Measurements from ENCODE around the gene PADI1. TPM values are rescaled to one million over a fixed set of nuclear protein-coding genes. Genes with fewer than 3 reads are reported as not detected.

The PADI1 gene
- total RNA-seq, 1 experiment from 2014 or later, result 0.37 TPM

GRCh38 chr1:17259233-17259873 lies 54.4 kb downstream of the PADI1 start:
- Histone ChIP-seq H3K4me2 (ENCODE audit: low read length) (peak overlapping the region; percentile 87), H3K79me2 (ENCODE audit: insufficient read depth, low read length) (no peaks in the 10 kb centered on the region), H3K9ac (ENCODE audit: low read length) (peak overlapping the region; percentile 38), H3K36me3 (ENCODE audit: control insufficient read depth in 1 of 2, insufficient read depth in 2 of 2, low read length in 2 of 2) (no peaks in the 10 kb centered on the region), H3K4me1 (ENCODE audit: control insufficient read depth in 1 of 2, insufficient read depth in 2 of 2, low read length in 2 of 2) (peaks cover 20 to 23% of the 10 kb centered on the region in 2 experiments), H3K27ac (ENCODE audit: low read depth, low read length) (no peak overlapping the region; the same call in 1 of the 2 replicates), H2AFZ (ENCODE audit: low read depth, low read length, poor library complexity, severe bottlenecking) (peak overlapping the region; percentile 98), H3K27me3 (ENCODE audit: insufficient read depth, low read length) (peaks cover 6% of the 10 kb centered on the region), H3K9me2 (ENCODE audit: insufficient read depth) (no peaks in the 10 kb centered on the region), H3K4me3 (replicated peaks in 1 of 2; ENCODE audit: low read depth in 1 of 2, low read length in 2 of 2) (peak overlapping the region; percentile 16 to 48), H4K20me1 (ENCODE audit: insufficient read depth) (no peaks in the 10 kb centered on the region), H3K9me3 (ENCODE audit: control insufficient read depth in 1 of 2, insufficient read depth in 1 of 2, low read depth in 1 of 2, low read length in 2 of 2) (no peaks in the 10 kb centered on the region)
- intact Hi-C loops (cut with micrococcal nuclease), result no loop called here
- DNase-seq (ENCODE audit: low read depth, low spot score) (no peak), ATAC-seq (peak; percentile 83)
- peak; percentile 9 for TF ChIP-seq YY1 (IDR thresholded peaks at IDR 0.05; ENCODE audit: extremely low read depth, insufficient replicate concordance, low read depth, low read length)
- TF ChIP-seq RAD21 (IDR thresholded peaks at IDR 0.05; ENCODE audit: low read depth), result peak; percentile 34; the same call in 1 of the 2 replicates
- TF ChIP-seq FOSL1 (IDR thresholded peaks at IDR 0.05; ENCODE audit: low read depth), result peak; percentile 46
- TF ChIP-seq MAX (IDR thresholded peaks at IDR 0.05), result peak; percentile 72
- TF ChIP-seq CBX3 (IDR thresholded peaks at IDR 0.05; ENCODE audit: low read depth), result no peak
- TF ChIP-seq SP1 (IDR thresholded peaks at IDR 0.05; ENCODE audit: low read depth), result no peak
- peak; percentile 73 for TF ChIP-seq TCF7L2 (IDR thresholded peaks at IDR 0.05; ENCODE audit: borderline replicate concordance, extremely low read depth, insufficient read depth, insufficient read length)
- ChIA-PET CTCF (interaction anchor here (0.8 to 1.5 kb wide), 5 partner anchors 9 to 77 kb away, joined by 3 to 6 read pairs (median 4); no protein-coding TSS in a partner anchor), POLR2A (interaction anchor here (2.2 kb wide), 1 partner anchor 11 kb away, joined by 8 read pairs; the partner anchor contains the start of gene PADI3), RAD21 (ENCODE audit: low non-redundant PET in 1 of 2, low total read pairs in 2 of 2, uncharacterized antibody in 2 of 2, unreplicated experiment in 2 of 2) (interaction anchor here (0.8 to 0.9 kb wide), 2 partner anchors 9 to 131 kb away, joined by 3 read pairs; no protein-coding TSS in a partner anchor)
- no TSS peak for BruUV-seq (replicated peaks)

DNA sequence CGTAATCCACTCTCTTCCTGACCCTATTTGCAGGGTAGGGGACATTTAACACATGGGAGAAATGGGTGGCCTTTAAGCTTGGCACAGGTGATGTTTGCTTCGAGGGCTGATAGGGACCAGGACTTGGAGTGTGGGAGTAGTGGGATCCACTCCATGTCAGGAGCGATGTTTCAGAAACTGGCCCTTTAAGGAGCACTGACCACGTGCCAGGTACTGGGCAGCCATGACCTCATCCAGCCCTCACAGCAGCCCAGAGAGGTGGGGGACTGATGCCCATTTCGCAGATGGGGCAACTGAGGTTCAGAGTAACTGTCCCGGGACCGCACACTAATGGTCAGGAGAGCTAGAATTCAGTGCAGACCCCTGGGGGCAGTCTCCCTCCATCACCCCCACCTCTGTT lies 55.3 kb downstream of the PADI1 start:
- Histone ChIP-seq H3K9ac (ENCODE audit: low read length) (no peak overlapping the region), H3K4me2 (ENCODE audit: low read length) (peak overlapping the region; percentile 87), H3K9me3 (ENCODE audit: control insufficient read depth in 1 of 2, insufficient read depth in 1 of 2, low read depth in 1 of 2, low read length in 2 of 2) (no peaks in the 10 kb centered on the region), H3K4me1 (ENCODE audit: control insufficient read depth in 1 of 2, insufficient read depth in 2 of 2, low read length in 2 of 2) (peaks cover 20 to 23% of the 10 kb centered on the region in 2 experiments), H3K36me3 (ENCODE audit: control insufficient read depth in 1 of 2, insufficient read depth in 2 of 2, low read length in 2 of 2) (no peaks in the 10 kb centered on the region), H4K20me1 (ENCODE audit: insufficient read depth) (no peaks in the 10 kb centered on the region), H3K27me3 (ENCODE audit: insufficient read depth, low read length) (peaks cover 6% of the 10 kb centered on the region), H3K27ac (ENCODE audit: low read depth, low read length) (no peak overlapping the region), H3K79me2 (ENCODE audit: insufficient read depth, low read length) (no peaks in the 10 kb centered on the region), H3K4me3 (replicated peaks in 1 of 2; ENCODE audit: low read depth in 1 of 2, low read length in 2 of 2) (no peak overlapping the region), H2AFZ (ENCODE audit: low read depth, low read length, poor library complexity, severe bottlenecking) (no peak overlapping the region), H3K9me2 (ENCODE audit: insufficient read depth) (no peaks in the 10 kb centered on the region)
- no peak for DNase-seq (ENCODE audit: low read depth, low spot score)
- ChIA-PET CTCF (interaction anchor here (1.4 to 1.5 kb wide), 2 partner anchors 10 to 14 kb away, joined by 6 read pairs; no protein-coding TSS in a partner anchor), POLR2A (interaction anchor here (2.2 kb wide), 1 partner anchor 12 kb away, joined by 8 read pairs; the partner anchor contains the start of gene PADI3), RAD21 (ENCODE audit: low non-redundant PET in 1 of 2, low total read pairs in 2 of 2, uncharacterized antibody in 2 of 2, unreplicated experiment in 2 of 2) (no interaction called here)
- ATAC-seq, result no peak
- intact Hi-C loops (cut with micrococcal nuclease), result no loop called here
- BruUV-seq (replicated peaks), result no TSS peak
- no peak for TF ChIP-seq CEBPB (IDR thresholded peaks at IDR 0.05; ENCODE audit: low read depth)
- TF ChIP-seq, protein P1, sequence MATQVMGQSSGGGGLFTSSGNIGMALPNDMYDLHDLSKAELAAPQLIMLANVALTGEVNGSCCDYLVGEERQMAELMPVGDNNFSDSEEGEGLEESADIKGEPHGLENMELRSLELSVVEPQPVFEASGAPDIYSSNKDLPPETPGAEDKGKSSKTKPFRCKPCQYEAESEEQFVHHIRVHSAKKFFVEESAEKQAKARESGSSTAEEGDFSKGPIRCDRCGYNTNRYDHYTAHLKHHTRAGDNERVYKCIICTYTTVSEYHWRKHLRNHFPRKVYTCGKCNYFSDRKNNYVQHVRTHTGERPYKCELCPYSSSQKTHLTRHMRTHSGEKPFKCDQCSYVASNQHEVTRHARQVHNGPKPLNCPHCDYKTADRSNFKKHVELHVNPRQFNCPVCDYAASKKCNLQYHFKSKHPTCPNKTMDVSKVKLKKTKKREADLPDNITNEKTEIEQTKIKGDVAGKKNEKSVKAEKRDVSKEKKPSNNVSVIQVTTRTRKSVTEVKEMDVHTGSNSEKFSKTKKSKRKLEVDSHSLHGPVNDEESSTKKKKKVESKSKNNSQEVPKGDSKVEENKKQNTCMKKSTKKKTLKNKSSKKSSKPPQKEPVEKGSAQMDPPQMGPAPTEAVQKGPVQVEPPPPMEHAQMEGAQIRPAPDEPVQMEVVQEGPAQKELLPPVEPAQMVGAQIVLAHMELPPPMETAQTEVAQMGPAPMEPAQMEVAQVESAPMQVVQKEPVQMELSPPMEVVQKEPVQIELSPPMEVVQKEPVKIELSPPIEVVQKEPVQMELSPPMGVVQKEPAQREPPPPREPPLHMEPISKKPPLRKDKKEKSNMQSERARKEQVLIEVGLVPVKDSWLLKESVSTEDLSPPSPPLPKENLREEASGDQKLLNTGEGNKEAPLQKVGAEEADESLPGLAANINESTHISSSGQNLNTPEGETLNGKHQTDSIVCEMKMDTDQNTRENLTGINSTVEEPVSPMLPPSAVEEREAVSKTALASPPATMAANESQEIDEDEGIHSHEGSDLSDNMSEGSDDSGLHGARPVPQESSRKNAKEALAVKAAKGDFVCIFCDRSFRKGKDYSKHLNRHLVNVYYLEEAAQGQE (IDR thresholded peaks at IDR 0.05; ENCODE audit: low read depth), result no peak
- TF ChIP-seq, protein P2, sequence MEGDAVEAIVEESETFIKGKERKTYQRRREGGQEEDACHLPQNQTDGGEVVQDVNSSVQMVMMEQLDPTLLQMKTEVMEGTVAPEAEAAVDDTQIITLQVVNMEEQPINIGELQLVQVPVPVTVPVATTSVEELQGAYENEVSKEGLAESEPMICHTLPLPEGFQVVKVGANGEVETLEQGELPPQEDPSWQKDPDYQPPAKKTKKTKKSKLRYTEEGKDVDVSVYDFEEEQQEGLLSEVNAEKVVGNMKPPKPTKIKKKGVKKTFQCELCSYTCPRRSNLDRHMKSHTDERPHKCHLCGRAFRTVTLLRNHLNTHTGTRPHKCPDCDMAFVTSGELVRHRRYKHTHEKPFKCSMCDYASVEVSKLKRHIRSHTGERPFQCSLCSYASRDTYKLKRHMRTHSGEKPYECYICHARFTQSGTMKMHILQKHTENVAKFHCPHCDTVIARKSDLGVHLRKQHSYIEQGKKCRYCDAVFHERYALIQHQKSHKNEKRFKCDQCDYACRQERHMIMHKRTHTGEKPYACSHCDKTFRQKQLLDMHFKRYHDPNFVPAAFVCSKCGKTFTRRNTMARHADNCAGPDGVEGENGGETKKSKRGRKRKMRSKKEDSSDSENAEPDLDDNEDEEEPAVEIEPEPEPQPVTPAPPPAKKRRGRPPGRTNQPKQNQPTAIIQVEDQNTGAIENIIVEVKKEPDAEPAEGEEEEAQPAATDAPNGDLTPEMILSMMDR (IDR thresholded peaks at IDR 0.05 in 2 of 3, conservative IDR thresholded peaks at IDR 0.05 in 1 of 3; ENCODE audit: borderline replicate concordance in 1 of 3, insufficient read depth in 1 of 3, low read depth in 2 of 3, low read length in 2 of 3), result no peak
- no peak for TF ChIP-seq EZH2 (IDR thresholded peaks at IDR 0.05)
- no peak for TF ChIP-seq ZNF274 (IDR thresholded peaks at IDR 0.05; ENCODE audit: low read depth, low read length)
